ENCODE measurements around the gene PRKG1. TPM values are rescaled to one million over a fixed set of nuclear protein-coding genes. Genes with fewer than 3 reads are reported as not detected.

PRKG1 gene
- total RNA-seq, 1 experiment from 2014 or later, result not detected

DNA sequence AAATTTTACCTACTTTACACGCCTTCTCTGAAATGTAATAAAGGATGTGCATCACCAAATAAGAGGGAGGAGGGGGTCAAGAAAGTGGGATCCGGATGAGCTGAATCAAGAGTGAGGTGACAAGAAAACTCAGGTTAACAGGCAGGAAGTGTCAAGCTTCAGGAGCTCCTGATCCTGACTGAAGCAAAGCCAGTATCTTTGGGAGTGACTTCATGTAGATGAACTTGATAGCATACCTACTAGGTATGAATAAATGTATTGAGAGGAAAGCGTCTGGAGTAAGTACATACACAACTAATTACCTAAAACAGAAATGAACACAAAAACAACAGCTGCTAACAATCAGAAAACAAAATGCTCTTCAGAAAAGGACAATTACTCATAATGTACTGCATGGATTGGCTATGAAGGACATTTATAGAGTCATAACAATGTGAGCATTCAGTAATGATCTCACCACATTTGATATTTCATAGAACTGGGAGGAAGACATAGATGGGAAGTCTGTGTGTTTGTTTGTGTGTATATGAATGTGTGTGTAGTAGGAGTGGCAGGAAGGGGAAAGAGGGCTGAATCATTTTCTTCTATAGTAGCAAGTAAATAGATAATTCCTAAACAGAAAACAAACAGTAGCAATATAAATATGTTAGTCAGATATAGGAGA is 29.4 kb downstream of the PRKG1 start:
- in situ Hi-C loops (cut with HindIII; ENCODE audit: low pct_unique_long_range_greater_than_20kb, low sequenced_read_pairs), result no loop called here
- DNase-seq (ENCODE audit: low read depth), result no peak

DNA sequence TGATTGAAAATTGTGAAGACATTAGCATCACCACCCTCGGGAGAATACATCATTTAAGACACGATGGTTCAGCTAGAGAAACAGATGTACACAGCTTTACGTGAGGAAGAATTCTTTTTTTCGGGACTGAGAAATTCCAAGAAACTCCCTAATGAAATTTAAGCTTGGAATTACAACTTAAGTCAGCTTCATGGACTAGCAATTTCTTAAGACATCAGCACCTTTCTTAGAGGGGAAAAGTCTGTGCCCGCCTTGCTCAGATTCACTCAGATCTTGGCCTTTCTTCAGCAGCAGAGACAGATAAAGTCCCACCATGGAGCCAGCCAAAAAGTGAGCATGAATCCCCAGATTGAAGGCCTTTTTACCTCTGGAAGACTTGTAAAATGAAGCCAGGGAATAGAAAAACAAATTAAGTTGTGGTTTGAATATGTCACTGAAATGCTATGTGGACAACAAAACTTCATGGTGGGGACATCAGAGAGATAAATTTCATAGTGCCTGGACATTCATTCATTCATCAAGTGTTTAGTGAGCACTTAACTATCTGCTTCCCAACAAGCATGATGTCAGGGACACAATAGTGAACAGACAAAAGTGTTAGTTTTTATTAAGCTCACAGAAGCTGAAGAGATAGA is 32.1 kb downstream of the PRKG1 start:
- DNase-seq (ENCODE audit: low read depth), result no peak
- in situ Hi-C loops (cut with HindIII; ENCODE audit: low pct_unique_long_range_greater_than_20kb, low sequenced_read_pairs), result no loop called here

GRCh38 chr10:51108406-51108805 is 34.1 kb downstream of the PRKG1 start:
- in situ Hi-C loops (cut with HindIII; ENCODE audit: low pct_unique_long_range_greater_than_20kb, low sequenced_read_pairs), result no loop called here

DNA sequence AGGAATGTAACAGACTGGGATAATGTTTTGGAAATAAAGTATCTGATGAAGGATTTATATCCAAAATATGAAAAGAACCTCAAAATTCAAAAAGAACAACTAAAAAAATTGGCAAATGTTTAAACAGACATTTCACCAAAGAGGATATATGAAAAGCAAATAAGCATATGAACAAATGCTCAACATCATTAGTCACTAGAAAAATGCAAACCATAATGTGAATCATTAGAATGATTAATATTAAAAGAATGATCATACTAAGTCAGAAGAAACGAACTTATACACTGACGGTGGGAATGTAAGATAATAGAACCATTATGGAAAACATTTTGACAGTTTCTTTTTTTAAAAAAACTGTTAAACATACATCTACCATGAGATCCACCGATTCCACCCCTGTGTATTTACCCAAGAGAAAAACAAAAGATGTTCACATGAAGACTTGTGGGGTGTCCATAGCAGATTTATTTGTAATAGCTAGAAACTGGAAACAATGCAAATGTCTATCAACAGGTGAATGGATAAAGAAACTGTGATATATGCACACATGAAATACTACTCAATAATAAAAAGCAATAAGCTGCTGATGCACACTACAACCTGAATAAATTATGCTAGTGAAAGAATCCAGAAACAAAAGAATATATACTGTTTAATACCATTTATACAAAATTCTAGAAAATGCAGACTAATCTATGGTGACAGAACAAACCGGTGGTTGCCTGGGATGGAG is 35.7 kb downstream of the PRKG1 start:
- in situ Hi-C loops (cut with HindIII; ENCODE audit: low pct_unique_long_range_greater_than_20kb, low sequenced_read_pairs), result no loop called here
- DNase-seq (ENCODE audit: low read depth), result no peak

More at GRCh38 chr10:51108406-51108805, 34.1 kb downstream of the PRKG1 start:
- no peak for DNase-seq (ENCODE audit: low read depth)

GRCh38 chr10:51112013-51112412 is 37.7 kb downstream of the PRKG1 start:
- in situ Hi-C loops (cut with HindIII; ENCODE audit: low pct_unique_long_range_greater_than_20kb, low sequenced_read_pairs), result no loop called here
- DNase-seq (ENCODE audit: low read depth), result no peak

- in situ Hi-C loops (cut with HindIII; ENCODE audit: low pct_unique_long_range_greater_than_20kb, low sequenced_read_pairs), result no loop called here
- DNase-seq (ENCODE audit: low read depth), result no peak
These were observed 38.7 kb downstream of the PRKG1 start for GRCh38 chr10:51113007-51113406.

GRCh38 chr10:51117053-51117660 is 42.9 kb downstream of the PRKG1 start:
- no peak for DNase-seq (ENCODE audit: low read depth)
- in situ Hi-C loops (cut with HindIII; ENCODE audit: low pct_unique_long_range_greater_than_20kb, low sequenced_read_pairs), result no loop called here

- in situ Hi-C loops (cut with HindIII; ENCODE audit: low pct_unique_long_range_greater_than_20kb, low sequenced_read_pairs), result no loop called here
- no peak for DNase-seq (ENCODE audit: low read depth)
These were observed 43.5 kb downstream of the PRKG1 start for GRCh38 chr10:51117794-51118193.

- no peak for DNase-seq (ENCODE audit: low read depth)
- in situ Hi-C loops (cut with HindIII; ENCODE audit: low pct_unique_long_range_greater_than_20kb, low sequenced_read_pairs), result no loop called here
These were observed 45.2 kb downstream of the PRKG1 start for GRCh38 chr10:51119441-51119840.

DNA sequence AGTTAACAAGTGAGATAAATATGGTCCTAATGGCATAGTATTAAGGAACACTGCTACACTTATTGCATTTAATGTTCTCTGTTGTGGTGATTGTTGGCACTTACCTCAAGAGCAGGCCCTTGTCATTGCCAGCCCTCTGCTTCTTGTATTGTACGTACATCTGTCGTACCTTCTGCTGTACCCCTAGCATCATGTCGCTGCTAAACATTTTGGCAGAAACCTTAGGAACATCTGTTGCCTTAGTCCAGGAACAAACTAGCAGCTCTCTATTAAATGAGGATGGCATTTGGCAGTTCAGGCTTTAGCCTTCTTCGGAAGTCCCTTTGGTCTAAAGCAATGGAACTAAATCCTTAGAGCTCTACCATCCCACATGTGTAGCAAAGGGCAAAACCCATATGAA is 47.6 kb downstream of the PRKG1 start:
- no peak for DNase-seq (ENCODE audit: low read depth)
- in situ Hi-C loops (cut with HindIII; ENCODE audit: low pct_unique_long_range_greater_than_20kb, low sequenced_read_pairs), result no loop called here

- DNase-seq (ENCODE audit: low read depth), result no peak
- in situ Hi-C loops (cut with HindIII; ENCODE audit: low pct_unique_long_range_greater_than_20kb, low sequenced_read_pairs), result no loop called here
These were observed 50.6 kb downstream of the PRKG1 start for GRCh38 chr10:51124852-51125251.

DNA sequence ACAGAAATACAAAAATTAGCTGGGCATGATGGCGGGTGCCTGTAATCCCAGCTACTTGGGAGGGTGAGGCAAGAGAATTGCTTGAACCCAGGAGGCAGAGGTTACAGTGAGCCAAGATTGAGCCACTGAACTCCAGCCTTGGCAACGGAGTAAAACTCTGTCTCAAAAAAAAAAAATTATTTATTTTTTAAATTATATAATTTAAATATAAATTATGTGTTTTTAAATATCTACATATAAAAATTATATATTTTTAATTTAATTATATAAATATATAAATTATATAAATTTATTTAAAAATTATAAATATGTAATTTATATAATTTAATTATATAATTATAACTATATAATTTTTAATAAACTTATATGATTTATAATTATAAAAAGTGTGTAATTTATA is 51.2 kb downstream of the PRKG1 start:
- in situ Hi-C loops (cut with HindIII; ENCODE audit: low pct_unique_long_range_greater_than_20kb, low sequenced_read_pairs), result no loop called here
- no peak for DNase-seq (ENCODE audit: low read depth)

DNA sequence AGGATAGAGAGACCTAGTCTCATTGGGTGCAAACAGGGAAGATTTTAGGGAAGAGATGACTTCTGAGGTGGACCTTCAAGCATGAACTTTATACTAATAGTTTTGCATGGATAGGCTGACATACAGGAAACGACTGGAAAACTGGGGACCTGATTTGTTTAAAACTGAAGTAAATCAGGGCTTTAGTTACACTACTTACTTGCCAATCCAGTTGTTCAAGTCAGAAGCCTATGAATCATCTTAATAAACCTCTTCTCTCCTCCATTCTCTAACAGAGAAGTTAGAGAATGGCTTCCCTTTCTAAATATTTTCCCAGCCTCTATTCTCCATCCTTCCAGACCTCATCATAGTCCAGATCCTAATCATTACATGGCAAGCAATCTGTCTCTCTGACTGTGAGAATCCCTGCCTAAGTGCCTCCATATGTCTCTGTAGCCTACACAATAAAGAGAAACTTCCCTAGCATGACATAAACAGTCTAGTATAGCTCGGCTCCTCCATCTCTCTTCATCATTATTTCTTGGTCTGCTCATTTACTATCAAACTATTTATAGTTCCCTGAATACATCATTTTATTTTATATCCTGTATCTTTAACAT is 55.8 kb downstream of the PRKG1 start:
- in situ Hi-C loops (cut with HindIII; ENCODE audit: low pct_unique_long_range_greater_than_20kb, low sequenced_read_pairs), result no loop called here
- DNase-seq (ENCODE audit: low read depth), result no peak

DNA sequence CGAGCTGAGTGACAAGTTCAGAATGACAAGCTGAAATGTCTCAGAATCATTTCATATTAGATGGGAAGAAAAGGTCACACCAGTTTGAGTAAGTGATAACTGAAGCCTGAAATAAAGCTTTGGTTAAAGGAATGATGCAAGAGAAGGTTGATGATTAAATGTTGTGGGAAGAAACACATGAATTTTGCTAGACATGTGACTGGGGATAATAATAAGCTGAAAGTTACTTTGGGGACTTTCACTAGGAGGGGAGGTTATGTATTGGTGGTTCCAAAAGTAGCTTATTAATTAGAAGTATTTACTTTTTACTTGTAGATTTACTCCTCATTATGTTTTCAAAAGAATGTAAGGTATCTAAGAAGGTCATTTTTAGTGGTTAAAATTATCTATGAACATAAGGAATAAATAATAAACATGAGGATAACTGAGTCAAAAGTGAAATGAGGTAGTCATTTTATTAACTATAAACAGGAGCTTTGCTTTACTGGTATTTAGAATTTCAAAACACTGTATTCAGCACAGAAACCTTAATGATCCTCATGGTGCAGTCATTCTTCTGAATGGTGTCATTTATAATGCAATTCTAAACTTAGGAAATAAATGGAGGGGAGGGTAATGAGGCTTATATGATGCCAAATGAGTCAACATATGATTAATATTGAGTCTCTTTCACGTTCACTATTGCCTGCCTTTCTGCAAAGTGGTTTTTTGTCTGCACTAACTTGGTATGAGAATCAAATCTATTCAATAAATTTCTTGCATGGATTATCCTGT is 63.7 kb downstream of the PRKG1 start:
- in situ Hi-C loops (cut with HindIII; ENCODE audit: low pct_unique_long_range_greater_than_20kb, low sequenced_read_pairs), result no loop called here
- DNase-seq (ENCODE audit: low read depth), result no peak

DNA sequence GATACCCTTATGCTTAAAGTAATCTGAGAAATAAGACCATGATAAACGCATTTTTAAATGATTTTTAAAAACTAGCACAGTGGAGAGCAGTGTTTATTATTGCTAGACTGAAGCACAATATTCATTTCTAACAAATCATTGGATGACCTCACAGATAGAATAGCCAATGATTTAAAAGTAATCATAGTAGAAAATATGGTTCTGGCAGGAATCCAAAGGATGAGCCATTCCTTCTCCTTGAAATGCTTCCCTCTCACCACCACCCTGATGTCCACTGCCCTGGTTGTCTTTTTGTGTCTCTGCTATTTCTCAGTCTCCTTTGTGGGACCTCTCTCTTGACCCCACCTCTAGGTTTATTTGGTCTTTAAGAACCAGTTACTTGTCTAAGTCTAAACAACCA is 64.9 kb downstream of the PRKG1 start:
- DNase-seq (ENCODE audit: low read depth), result no peak
- in situ Hi-C loops (cut with HindIII; ENCODE audit: low pct_unique_long_range_greater_than_20kb, low sequenced_read_pairs), result no loop called here

GRCh38 chr10:51141010-51141409 is 66.7 kb downstream of the PRKG1 start:
- in situ Hi-C loops (cut with HindIII; ENCODE audit: low pct_unique_long_range_greater_than_20kb, low sequenced_read_pairs), result no loop called here
- DNase-seq (ENCODE audit: low read depth), result no peak

GRCh38 chr10:51144161-51144781 is 70.0 kb downstream of the PRKG1 start:
- in situ Hi-C loops (cut with HindIII; ENCODE audit: low pct_unique_long_range_greater_than_20kb, low sequenced_read_pairs), result no loop called here
- DNase-seq (ENCODE audit: low read depth), result no peak

DNA sequence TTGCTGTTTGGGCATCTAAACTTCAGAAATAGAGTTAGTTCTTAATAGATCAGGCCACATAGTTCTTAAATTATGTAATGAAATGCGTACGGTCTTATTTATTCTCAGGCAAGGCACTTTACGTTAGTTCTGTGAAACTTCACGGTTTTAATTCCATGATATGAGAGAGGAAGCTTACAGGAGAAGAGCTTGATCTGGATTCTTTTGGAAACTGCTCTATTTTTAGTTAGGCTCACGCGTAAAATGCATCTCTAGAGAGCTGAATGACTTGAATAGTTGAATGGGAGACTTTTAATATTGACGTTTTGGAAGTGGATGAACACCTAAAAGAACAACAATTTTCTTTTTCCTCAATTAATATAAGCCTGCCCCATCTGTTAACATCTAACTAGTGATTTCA is 71.1 kb downstream of the PRKG1 start:
- in situ Hi-C loops (cut with HindIII; ENCODE audit: low pct_unique_long_range_greater_than_20kb, low sequenced_read_pairs), result no loop called here

More for the DNA sequence above, 71.1 kb downstream of the PRKG1 start:
- no peak for DNase-seq (ENCODE audit: low read depth)
